Left hindlimb (tissue), 1 donor: ENCODE results near the gene SMARCB1.
A peak's percentile ranks its signal among the peaks of the same experiment; 100 is the strongest.

Source experiments
- DNase-seq: peaks from one replicate; pipeline ENCODE4 v3.0.0-alpha.2; 2018

Gene SMARCB1

DNA sequence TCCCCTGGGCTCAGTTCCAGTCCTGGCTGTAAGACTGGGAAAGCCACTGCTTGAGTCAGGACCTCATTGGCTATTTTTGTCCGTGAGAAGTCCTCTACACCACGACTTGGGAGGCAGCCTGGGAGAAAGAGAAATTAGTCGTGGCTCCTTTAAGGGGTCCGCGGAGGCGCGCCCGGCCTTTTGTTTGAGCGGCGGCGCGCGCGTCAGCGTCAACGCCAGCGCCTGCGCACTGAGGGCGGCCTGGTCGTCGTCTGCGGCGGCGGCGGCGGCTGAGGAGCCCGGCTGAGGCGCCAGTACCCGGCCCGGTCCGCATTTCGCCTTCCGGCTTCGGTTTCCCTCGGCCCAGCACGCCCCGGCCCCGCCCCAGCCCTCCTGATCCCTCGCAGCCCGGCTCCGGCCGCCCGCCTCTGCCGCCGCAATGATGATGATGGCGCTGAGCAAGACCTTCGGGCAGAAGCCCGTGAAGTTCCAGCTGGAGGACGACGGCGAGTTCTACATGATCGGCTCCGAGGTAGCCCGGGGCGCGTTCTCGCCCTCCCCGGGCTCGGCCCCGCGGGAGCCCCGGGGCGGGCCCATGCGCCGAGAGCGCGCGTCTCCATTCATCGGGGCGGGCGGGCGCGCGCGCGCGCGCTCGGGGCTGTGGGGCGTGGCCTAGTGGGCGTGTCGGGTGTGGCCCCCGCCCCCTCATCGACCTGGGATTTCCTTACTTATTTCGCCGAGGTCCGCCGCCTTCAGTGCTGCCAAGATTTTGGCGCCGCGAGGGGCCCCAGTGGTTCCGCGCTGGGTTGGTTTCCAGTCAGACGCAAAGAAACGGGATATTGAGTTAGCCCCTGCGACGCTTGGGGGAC is at the start of gene SMARCB1:
TSS of gene SMARCB1 (plus strand) at position 215 of the 848 bp plus-strand sequence. CDS start at position 419, 204 bp downstream.
- peak; percentile 92 for DNase-seq

DNA sequence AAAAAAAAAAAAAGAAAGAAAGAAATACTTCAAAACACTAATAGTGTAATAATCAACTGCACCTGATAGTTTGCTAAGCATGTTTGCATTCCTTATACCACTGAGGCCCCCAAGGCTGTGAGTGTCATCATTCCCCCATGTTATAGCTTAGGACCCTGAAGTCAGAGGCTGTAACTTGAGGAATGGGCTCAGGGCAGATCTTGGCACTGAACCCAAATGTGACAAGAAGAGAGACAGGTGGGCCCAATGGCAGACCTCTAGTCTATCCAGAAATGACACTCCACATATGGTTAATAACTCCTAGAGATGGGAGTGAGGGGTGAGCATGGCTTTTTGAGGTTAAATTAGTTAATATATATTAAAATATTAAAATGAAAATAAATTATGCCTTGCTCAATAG is 49.1 kb upstream of the SMARCB1 start:
- no peak for DNase-seq

DNA sequence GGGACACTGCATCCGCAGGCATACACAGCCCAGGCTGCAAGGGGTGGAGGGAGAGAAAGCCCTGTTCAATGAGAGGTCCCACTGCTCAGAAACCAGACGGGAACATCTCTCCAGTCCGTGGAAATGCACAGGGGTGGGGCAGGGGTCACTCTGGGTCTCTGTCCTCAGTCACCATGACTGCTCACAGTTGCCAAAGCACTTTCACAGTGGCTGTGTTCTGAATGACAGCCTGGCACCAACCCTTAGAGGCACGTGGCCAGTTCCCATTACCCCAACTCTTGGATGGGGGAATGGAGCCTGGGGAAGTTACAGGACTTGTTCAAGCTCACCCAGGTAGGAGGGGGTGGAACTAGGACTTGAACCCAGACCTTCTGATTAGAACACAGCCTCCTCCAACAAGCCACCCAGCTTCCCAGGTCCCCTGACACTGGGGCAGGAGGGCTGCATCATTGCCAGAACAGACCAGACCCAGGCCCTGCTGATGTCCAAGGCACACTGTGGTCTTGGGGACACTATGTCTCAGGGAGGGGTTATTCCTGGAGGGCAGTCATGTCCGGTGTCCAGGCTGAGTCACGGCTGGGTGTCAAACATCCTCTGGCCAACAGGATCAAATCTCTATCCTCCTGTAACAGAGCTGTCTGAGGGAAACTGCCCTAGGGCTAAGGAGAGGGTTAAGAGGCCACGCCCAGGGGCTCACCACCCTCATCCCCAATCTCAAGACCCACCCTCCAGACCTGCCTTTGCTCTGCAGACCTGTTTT is 44.1 kb upstream of the SMARCB1 start:
- no peak for DNase-seq

DNA sequence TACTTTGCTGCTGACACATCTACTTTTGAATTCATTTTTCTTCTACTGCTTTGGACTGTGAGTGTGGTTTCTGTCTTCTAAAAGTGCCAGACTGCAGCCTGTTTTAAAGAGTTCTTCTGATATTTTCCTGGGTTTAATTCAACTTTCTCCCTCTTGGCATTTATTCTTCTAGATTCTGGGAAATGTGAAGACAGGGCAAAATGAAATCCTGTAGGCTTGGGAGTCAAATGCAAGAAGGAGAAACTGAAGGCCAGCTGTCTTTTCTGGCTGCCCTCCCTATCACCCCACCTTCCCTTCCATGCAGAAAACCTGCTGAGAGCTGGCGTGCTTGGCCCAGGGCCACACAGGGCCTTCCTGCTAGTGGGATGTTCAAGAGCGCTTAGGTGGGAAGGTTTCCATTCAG is 43.5 kb upstream of the SMARCB1 start:
- DNase-seq = peak; percentile 88

DNA sequence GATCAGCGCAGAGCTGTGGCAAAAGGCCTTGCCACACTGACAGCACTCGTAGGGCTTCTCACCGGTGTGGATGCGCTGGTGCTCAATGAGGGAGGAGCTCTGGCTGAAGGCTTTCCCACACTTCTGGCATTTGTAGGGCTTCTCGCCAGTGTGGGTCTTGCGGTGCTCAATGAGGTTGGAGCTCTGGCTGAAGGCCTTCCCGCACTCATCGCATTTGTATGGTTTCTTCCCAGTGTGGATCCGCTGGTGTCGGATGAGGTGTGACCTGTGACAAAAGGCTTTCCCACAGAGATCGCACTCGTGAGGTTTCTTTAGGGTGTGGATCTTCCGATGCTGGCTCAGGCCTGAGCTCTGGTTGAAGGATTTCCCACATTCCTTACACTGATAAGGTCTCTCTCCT is 42.8 kb upstream of the SMARCB1 start:
- no peak for DNase-seq

DNA sequence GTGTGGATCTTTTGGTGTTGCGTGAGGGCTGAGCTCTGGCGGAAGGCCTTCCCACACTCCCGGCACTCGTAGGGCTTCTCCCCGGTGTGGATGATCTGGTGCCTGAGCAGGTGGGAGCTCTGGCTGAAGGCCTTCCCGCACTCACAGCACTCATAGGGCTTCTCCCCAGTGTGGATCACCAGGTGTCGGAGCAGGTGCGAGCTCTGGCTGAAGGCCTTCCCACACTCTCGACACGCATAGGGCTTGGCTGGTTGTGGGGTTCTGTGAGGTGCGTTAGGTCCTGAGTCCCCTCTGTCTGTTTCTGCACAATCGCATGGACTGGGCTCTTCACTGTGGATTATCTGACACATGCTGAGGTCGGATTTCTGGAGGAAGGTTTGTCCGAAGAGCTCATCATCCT is 42.3 kb upstream of the SMARCB1 start:
- no peak for DNase-seq

GRCh38 chr22:23745791-23746190 is 41.0 kb upstream of the SMARCB1 start:
- DNase-seq = no peak

DNA sequence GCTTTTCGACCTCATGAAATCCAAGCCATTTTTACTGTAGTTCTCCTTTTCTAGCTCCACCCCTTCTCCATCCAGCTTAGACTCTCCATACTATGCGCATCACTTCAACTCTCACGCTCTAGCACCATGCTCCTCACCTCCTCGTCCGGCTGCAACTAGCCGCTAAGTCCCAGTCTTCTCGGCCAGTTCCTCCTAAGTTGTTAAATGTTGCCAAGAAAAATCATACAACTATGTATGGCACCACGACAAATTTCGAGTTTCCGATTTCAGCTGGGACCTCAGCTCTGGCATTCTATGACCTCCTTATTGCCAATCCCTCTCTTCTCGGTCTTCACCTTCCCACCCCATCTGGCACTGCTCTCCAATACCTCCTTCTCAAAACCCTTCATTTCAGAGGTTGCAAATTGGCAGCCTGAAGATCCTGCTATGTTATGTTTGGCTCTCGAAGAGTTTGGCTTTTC is 36.9 kb upstream of the SMARCB1 start:
- DNase-seq = peak; percentile 82

DNA sequence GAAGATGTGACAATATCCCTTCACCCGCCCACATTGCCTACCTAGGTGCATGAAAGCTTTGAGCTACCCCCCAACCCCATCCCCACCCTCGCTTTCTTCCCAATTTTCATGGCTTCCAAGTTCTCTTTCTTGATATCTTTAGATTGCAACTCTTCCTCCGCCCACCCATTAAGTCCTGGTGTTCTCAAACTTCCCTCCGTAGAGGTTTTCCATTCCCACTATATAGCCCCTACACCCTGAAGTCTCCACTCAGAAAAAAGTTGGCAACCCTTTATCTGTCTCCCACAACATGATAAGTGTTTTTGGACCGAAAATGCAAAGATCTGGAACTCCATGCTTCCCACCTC is 36.4 kb upstream of the SMARCB1 start:
- no peak for DNase-seq

DNA sequence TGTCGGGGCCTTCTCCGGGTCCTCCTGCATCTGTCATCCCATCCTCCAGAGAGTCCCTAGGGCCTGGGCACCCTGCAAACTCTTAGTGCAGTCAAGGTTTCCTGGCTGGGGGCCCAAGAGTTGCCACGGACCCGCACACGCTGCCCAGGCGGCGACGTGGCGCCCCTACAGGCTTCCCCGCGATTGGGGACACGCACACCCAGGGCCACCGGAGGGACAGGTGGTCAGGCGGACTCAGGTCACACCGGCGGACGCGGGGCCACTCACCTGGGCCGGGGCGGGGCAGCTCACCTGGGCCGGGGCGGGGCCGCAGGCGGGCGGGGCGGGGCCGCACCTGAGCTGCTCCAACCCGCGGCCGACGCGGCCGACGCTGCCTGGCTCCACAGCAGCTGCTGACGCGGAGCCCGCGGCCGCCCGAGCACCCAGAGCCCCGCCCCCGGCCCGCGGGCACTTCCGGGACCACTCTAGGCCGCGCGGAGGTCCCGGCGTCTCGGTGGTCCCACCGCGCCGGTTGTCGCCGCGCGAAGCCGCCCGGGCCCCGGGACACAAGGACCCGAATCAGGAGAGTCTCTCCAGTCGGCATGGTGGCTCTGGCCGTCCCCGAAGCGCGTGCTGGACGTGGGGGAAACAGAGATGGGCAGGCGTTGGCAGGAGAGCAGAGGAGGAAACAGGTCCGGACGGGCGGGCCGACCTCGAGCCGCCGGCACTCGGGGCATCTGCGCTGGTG is 35.9 kb upstream of the SMARCB1 start, which contains the start of gene ZNF70:
TSS of gene ZNF70 (minus strand) at position 399 of the 727 bp plus-strand sequence. CDS start 5,972 bp downstream, outside the sequence.
- DNase-seq = peak; percentile 89

- DNase-seq = peak; percentile 77
Measured at GRCh38 chr22:23751441-23751996, 35.2 kb upstream of the SMARCB1 start.

DNA sequence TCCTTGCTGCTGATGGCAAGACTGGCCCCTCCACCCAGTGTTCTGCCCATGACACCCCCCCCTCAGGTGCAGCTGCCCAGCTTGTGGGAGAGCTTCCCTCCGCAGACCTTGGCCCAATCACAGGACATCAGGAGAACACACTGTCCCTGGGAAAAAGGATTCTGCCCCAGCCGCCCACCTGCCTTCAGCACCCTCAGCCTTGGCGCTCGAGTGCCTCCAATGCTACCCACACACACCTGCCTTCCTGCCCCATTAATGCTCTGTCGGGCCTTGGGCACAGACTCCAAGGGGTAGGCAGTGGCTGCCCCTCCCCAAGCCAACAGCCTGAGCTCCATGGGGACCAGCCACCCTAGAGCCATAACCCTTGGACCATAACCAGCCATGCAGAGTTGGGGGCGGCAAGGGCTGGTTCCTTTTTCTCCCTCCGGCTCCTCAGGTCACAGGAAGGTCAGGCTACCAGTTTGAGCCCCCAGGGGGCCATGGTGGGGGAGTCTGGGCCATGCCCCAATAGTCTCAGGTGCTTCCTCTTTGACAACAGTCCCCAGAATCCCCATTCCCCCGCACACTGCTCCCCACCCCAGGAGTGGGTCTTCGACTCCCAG is 34.6 kb upstream of the SMARCB1 start:
- DNase-seq = no peak

DNA sequence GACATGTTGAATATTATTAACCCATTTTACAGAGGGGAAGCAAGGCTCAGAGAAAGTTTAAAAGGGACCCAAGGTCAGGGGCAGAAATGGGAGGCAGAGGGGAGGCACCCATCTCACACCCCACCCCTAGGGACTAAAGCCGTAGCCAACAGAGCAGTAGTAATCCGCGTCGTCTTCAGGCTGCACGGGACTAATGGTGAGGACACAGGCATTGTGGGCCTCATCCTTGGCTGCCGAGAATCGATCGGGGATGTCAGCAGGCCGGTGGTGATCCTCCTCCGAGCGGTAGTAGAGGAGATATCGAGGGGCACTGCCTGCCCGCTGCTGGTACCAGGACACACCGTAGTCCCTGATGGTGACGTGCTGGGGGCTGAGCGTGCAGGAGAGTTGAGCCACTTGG is 34.0 kb upstream of the SMARCB1 start:
- DNase-seq = no peak

GRCh38 chr22:23753385-23753784 is 33.4 kb upstream of the SMARCB1 start:
- DNase-seq = no peak

GRCh38 chr22:23754220-23754919 is 32.4 kb upstream of the SMARCB1 start, which contains the start of gene VPREB3:
Gene VPREB3 (minus strand): TSS chr22:23754425. CDS start chr22:23754363, 62 bp downstream.
- no peak for DNase-seq

GRCh38 chr22:23754980-23755636 is 31.7 kb upstream of the SMARCB1 start:
- DNase-seq = no peak

DNA sequence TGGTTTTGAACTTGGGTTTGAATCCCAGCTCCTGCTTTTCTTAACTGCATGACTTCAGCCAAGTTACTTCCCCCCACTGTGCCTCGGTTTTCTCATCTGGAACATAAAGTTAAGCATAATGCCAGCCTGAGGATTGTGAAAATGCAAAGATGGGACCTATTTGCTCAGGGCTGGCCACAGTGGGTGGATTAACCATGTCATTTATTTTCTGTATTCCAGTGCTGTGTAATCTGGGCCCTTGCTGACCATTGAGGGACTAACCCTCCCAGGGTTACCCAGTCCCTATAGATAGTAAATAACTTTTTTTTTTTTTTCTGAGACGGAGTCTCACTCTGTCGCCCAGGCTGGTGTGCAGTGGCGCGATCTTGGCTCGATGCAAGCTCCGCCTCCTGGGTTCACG is 31.1 kb upstream of the SMARCB1 start:
- no peak for DNase-seq

- no peak for DNase-seq
Measured at GRCh38 chr22:23756891-23757290, 29.9 kb upstream of the SMARCB1 start.

DNA sequence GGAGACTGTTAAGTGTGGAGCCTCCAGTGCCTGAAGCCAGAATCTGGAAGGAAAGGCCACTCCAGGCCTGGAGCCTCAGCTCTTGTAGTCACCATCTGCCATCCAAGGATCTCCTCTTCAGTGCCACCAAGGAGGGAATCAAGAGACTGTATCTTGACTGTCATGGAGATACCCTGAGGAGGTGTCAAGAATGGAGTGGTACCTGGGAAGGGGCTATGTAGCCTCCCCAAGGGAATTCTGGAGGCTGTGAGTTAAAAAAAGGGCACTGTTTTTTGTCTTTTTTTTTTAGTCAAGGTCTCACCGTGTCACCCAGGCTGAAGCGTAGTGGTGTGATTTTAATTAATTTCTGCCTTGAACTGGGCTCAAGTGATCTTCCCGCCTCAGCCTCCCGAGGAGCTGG is 27.2 kb upstream of the SMARCB1 start:
- no peak for DNase-seq

DNA sequence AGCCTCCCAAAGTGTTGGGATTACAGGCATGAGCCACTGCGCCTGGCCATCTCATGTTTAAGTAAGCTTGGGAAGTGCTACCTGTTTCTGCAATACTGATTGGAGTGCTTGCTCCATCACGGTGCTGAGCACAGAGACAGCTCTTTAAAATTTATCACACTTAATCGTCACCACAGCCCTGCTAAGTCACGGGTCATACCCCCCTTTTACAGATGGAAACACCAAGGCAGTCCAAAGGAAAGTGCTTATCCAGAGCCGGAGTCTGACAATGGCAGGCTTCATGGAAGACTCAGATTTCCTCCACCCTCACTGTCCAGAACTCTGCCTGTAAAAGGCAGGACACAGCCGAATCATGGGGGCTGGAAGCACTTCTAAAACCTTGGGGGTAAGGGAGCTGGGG is 26.7 kb upstream of the SMARCB1 start:
- no peak for DNase-seq
